Breast epithelium (tissue), 4 donors: ENCODE measurements around the gene MXRA5. TPM values are rescaled to one million over a fixed set of nuclear protein-coding genes. Genes with fewer than 3 reads are reported as not detected.
"Not testable (repeated sequence)": the region's sequence is repeated elsewhere in the genome, so short reads cannot be mapped to it uniquely, and the experiment has no call there.

Source experiments
- DNase-seq, 2 donors: peaks; one replicate each; pipeline ENCODE4 v3.0.0-alpha.2; 2019; ENCODE audit warnings: low spot score in 2 of 2
- H3K27ac ChIP-seq, 2 donors: fragments of 200-600 bp; sonication (generic) in 1 of 2; one replicate each; pipeline ENCODE4 v1.5.1; 2016 to 2019; ENCODE audit warnings: mild to moderate bottlenecking in 1 of 2
- H3K27me3 ChIP-seq, 2 donors: fragments of 200-600 bp; sonication (generic) in 1 of 2; one replicate each; pipeline versions ENCODE4 v1.5.1 to v1.6.0; 2017 to 2019; ENCODE audit warnings: control low read depth in 1 of 2, mild to moderate bottlenecking in 1 of 2
- H3K36me3 ChIP-seq: fragments of 200-600 bp; one replicate; pipeline ENCODE4 v1.5.1; 2019
- H3K4me1 ChIP-seq, 2 donors: fragments of 200-600 bp; sonication (generic); one replicate each; pipeline ENCODE4 v1.5.1; 2016 to 2019; ENCODE audit warnings: control low read depth in 1 of 2
- H3K4me3 ChIP-seq, 3 donors: fragments of 200-600 bp; sonication (generic); 1 replicate in 2 of 3; 2 replicates in 1 of 3; pipeline ENCODE4 v1.5.1; 2016 to 2019; ENCODE audit warnings: mild to moderate bottlenecking in 3 of 3, moderate library complexity in 2 of 3
- H3K9me3 ChIP-seq, 2 donors: fragments of 200-600 bp; sonication (generic) in 1 of 2; one replicate each; pipeline ENCODE4 v1.5.1; 2016 to 2019; ENCODE audit warnings: control low read depth in 1 of 2
- POLR2A ChIP-seq: fragments of 450-650 bp; IDR thresholded peaks from one replicate; pipeline ENCODE4 v1.6.1; 2016; ENCODE audit warnings: antibody characterized with exemption, mild to moderate bottlenecking, moderate library complexity
- POLR2AphosphoS5 ChIP-seq, 3 donors: sonication (generic); formaldehyde crosslinking; IDR thresholded peaks; one replicate each; pipeline ENCODE4 v1.6.1; 2017; ENCODE audit warnings: antibody characterized with exemption in 3 of 3
- intact Hi-C: fragments of 100-400 bp; cut with DNase I; formaldehyde crosslinking; loops from one replicate; pipeline ENCODE4 v1.15.1; 2023; ENCODE audit warnings: low total_unique reads
- total RNA-seq, 3 donors: library from RNA; depleted of rRNA; stranded (reverse); fragments of >200 nt; gene quantifications; one replicate each; pipeline ENCODE4 v1.1.0, GENCODE V29; 2016
- TF ChIP-seq, protein P1 (sequence below), 3 donors: fragments of 450-650 bp; IDR thresholded peaks; one replicate each; pipeline ENCODE4 v1.5.1; 2016 to 2017; ENCODE audit warnings: antibody characterized with exemption in 3 of 3, mild to moderate bottlenecking in 3 of 3, moderate library complexity in 3 of 3

MXRA5 gene
- total RNA-seq, 3 donors from 2014 or later = 2.1 to 6.6 (median 2.9) TPM

DNA sequence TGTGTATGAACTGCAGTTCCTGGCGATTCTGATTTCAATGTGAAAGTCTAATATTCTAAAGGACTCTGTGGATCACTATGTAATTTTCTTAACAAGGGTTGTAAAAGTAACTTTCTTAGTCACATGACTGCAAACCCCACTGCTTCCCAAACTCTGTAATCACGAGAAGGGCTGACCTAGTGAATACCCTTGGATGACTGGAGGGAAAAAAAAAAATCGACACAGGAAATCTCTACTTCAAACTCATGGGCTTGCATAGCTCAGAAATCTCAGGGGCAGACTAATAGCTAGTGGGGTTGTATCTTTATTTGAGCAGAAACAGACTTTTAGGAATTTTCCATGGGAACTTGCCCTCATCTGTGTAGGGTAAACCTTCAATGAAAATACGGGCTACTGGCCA, 4.8 kb upstream of the MXRA5 start:
- intact Hi-C loops = no loop called here
- Histone ChIP-seq H3K9me3 (peaks cover 7 to 13% of the 10 kb centered on the region in 2 donors), H3K36me3 (no peaks in the 10 kb centered on the region), H3K27me3 (peaks cover 0 to 9% of the 10 kb centered on the region in 2 donors), H3K27ac (no peak overlapping the region), H3K4me1 (no peaks in the 10 kb centered on the region), H3K4me3 (no peak overlapping the region)
- no peak for DNase-seq
- no peak for TF ChIP-seq POLR2A
- TF ChIP-seq, protein P1, sequence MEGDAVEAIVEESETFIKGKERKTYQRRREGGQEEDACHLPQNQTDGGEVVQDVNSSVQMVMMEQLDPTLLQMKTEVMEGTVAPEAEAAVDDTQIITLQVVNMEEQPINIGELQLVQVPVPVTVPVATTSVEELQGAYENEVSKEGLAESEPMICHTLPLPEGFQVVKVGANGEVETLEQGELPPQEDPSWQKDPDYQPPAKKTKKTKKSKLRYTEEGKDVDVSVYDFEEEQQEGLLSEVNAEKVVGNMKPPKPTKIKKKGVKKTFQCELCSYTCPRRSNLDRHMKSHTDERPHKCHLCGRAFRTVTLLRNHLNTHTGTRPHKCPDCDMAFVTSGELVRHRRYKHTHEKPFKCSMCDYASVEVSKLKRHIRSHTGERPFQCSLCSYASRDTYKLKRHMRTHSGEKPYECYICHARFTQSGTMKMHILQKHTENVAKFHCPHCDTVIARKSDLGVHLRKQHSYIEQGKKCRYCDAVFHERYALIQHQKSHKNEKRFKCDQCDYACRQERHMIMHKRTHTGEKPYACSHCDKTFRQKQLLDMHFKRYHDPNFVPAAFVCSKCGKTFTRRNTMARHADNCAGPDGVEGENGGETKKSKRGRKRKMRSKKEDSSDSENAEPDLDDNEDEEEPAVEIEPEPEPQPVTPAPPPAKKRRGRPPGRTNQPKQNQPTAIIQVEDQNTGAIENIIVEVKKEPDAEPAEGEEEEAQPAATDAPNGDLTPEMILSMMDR (IDR thresholded peaks at IDR 0.05) = no peak
- TF ChIP-seq POLR2AphosphoS5 (IDR thresholded peaks at IDR 0.05) = no peak

DNA sequence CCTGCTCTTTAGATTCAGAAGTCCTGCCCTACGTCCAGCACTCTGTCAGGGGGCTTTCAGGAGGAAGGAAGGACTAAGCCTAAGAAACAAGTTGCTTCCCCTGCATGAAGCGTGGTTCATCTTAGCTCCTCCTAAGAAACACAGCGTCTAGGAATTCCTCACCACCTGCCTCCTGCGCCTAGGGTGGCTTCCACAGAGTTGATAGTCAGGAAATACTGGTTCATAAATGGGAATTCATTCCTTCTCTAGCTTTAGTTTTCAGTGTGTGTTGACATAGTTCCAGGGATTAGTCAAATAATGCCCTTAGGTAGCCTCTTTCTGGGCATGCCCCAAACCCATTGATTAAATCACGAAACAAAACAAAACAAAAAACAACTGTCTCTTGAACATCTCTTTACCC, 1.7 kb upstream of the MXRA5 start:
- DNase-seq = no peak
- Histone ChIP-seq H3K4me3 (no peak overlapping the region), H3K9me3 (peaks cover 7 to 13% of the 10 kb centered on the region in 2 donors), H3K27me3 (peaks cover 0 to 19% of the 10 kb centered on the region in 2 donors), H3K27ac (no peak overlapping the region), H3K36me3 (no peaks in the 10 kb centered on the region), H3K4me1 (peaks cover 0 to 3% of the 10 kb centered on the region in 2 donors)
- intact Hi-C loops = loop anchor here (2.0 kb wide), 1 partner anchor 35 kb away; no protein-coding TSS in a partner anchor
- TF ChIP-seq POLR2A (no peak), POLR2AphosphoS5 (IDR thresholded peaks at IDR 0.05) (no peak)
- TF ChIP-seq, protein P1 (IDR thresholded peaks at IDR 0.05) = no peak

DNA sequence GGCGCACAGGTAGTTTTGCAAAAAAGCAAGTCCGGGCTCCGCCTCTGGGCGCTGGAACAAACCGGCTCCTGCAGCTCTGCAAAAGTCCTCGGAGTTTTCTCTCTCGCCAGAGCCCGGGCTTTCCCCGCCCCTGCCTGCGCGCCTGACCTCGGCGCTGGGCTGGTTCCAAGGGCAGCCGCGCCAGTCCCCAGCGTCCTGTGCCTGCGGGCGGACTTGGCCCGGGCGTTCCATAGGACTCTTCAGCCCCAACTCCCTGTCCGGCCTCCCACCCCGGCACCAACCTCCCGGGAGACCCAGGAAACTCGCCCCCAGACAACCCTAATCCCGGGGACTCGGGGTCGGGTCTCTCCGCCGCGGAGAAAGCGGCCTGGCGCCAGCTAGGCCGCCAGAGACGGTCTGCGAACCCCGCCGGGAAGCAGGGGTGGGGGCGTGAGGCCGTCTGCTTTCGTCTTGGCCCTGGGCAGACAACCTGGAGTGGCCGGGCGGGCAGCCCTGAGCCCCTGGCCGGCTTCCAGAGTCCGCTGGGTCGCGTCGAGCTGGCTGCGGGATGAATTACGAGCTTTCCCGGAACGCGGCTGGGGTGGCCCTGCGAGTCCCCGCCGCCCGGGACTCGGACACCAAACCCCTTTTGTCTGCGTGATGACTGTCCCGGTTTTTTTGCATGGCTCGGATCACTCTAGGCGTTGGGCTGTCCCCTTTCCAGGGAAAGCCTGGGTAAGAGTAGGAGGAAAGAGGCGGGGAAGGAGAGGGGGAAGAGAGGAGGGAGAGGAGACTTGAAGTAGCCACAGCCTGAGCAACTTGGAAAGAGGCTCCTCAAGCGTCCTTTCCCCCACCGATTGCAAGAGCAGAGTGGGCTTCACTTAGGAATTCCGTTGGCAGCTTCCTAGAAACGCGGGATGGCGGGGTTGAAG, 916 bp downstream of the MXRA5 start:
- H3K36me3 ChIP-seq = no peaks in the 10 kb centered on the region
- H3K27ac ChIP-seq = peak overlapping the region; percentile 75 to 91
- intact Hi-C loops = no loop called here
- H3K27me3 ChIP-seq = peaks cover 0 to 19% of the 10 kb centered on the region in 2 donors
- peak overlapping the region; percentile 44 to 71 (median 57) for H3K4me3 ChIP-seq
- no peak for TF ChIP-seq POLR2AphosphoS5 (IDR thresholded peaks at IDR 0.05)
- TF ChIP-seq, protein P1 (IDR thresholded peaks at IDR 0.05) = no peak
- TF ChIP-seq POLR2A = no peak
- H3K4me1 ChIP-seq = peaks cover 0 to 3% of the 10 kb centered on the region in 2 donors
- peaks cover 7 to 13% of the 10 kb centered on the region in 2 donors for H3K9me3 ChIP-seq
- DNase-seq = peak; percentile 49 to 66

DNA sequence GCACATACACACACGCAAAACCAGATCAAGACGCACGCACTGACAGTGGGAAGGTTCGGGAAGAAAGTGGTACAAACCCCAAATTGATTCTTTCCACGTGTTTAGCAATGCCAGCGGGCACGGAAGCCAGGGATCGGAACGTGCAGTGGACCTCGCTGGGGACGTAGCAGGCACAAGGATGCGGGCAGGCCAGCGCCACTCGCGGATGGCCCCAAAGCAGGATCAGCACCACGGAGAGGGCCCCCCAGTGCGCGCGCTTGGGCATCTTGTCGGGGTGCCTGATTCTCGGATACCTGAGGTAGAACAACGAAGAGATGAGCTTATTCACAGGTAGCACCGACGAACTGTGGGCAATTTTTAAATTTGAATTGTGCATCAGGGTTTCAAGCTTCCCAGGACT, 2.9 kb downstream of the MXRA5 start:
- H3K4me1 ChIP-seq, intact Hi-C loops, H3K36me3 ChIP-seq, H3K4me3 ChIP-seq, DNase-seq, H3K27ac ChIP-seq, H3K9me3 ChIP-seq: not testable (repeated sequence)
- H3K27me3 ChIP-seq = peaks cover 0 to 19% of the 10 kb centered on the region in 2 donors

DNA sequence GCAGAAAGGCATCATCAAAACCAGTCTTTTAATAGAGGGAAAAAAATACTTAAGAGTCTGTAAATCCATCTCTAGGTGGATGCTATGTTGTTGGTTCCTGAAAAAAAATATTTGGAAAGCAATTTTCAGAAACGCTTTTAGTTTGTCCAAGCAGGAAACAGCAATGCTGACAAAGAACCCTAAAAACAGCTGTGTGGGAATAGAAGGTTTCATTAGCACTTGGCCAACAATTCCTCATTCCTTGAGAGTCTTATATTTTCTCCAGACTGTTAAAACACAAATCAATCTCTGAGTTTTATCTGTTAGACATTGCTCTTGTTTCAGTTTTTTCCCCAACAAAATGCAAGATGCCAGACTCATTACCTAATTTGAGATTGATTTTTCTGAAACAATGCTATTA, 6.4 kb downstream of the MXRA5 start:
- Histone ChIP-seq H3K9me3 (no peaks in the 10 kb centered on the region), H3K4me1 (peaks cover 0 to 3% of the 10 kb centered on the region in 2 donors), H3K27ac (no peak overlapping the region), H3K27me3 (peaks cover 0 to 2% of the 10 kb centered on the region in 2 donors), H3K36me3 (no peaks in the 10 kb centered on the region), H3K4me3 (no peak overlapping the region)
- intact Hi-C loops = no loop called here
- no peak for DNase-seq
- TF ChIP-seq, protein P1 (IDR thresholded peaks at IDR 0.05) = no peak
- TF ChIP-seq POLR2A = no peak
- no peak for TF ChIP-seq POLR2AphosphoS5 (IDR thresholded peaks at IDR 0.05)
